ENCODE data around the gene COL3A1.

GRCh38 chr2:189045836-189046235 lies 71.7 kb downstream of the COL3A1 start:
- TF ChIP-seq POLR2A (IDR thresholded peaks at IDR 0.05; ENCODE audit: low read depth, low read length) (no peak), POLR2AphosphoS5 (IDR thresholded peaks at IDR 0.05; ENCODE audit: low read depth, low read length) (no peak), TAF1 (IDR thresholded peaks at IDR 0.05; ENCODE audit: borderline replicate concordance, low read depth, low read length) (no peak)
